ENCODE measurements around the gene CACNA2D3.

DNA sequence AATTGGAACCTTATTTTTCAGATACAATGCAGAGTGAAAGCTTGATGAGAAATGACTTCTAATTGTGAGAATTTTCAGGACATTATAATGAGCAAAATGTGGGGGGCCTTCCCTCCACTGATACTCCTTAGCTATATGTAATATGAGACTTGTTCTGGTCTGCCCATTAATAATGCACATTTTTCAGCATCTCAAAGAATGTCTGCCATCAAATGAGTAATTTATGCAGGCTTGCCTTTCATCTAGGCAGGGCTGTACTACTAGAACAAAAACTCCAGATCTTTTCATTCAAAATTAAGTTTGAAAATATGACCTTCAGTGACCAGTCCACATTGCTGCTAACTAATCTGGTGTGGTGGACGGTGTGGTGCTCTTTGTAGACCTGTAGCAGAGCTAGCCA is 678.1 kb downstream of the CACNA2D3 start:
- no peak for TF ChIP-seq EZH2 (IDR thresholded peaks at IDR 0.05; ENCODE audit: borderline replicate concordance, insufficient read depth, low read length, poor library complexity, severe bottlenecking)
- TF ChIP-seq, protein P1, sequence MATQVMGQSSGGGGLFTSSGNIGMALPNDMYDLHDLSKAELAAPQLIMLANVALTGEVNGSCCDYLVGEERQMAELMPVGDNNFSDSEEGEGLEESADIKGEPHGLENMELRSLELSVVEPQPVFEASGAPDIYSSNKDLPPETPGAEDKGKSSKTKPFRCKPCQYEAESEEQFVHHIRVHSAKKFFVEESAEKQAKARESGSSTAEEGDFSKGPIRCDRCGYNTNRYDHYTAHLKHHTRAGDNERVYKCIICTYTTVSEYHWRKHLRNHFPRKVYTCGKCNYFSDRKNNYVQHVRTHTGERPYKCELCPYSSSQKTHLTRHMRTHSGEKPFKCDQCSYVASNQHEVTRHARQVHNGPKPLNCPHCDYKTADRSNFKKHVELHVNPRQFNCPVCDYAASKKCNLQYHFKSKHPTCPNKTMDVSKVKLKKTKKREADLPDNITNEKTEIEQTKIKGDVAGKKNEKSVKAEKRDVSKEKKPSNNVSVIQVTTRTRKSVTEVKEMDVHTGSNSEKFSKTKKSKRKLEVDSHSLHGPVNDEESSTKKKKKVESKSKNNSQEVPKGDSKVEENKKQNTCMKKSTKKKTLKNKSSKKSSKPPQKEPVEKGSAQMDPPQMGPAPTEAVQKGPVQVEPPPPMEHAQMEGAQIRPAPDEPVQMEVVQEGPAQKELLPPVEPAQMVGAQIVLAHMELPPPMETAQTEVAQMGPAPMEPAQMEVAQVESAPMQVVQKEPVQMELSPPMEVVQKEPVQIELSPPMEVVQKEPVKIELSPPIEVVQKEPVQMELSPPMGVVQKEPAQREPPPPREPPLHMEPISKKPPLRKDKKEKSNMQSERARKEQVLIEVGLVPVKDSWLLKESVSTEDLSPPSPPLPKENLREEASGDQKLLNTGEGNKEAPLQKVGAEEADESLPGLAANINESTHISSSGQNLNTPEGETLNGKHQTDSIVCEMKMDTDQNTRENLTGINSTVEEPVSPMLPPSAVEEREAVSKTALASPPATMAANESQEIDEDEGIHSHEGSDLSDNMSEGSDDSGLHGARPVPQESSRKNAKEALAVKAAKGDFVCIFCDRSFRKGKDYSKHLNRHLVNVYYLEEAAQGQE (IDR thresholded peaks at IDR 0.05; ENCODE audit: borderline replicate concordance): no peak
- no peak for TF ChIP-seq CTCF (IDR thresholded peaks at IDR 0.05; ENCODE audit: poor library complexity, severe bottlenecking)
- TF ChIP-seq POLR2AphosphoS5 (IDR thresholded peaks at IDR 0.05): no peak
- TF ChIP-seq TAF1 (IDR thresholded peaks at IDR 0.05; ENCODE audit: low read depth): no peak
- no peak for TF ChIP-seq RAD21 (conservative IDR thresholded peaks at IDR 0.05)
- no peak for TF ChIP-seq SMC3 (conservative IDR thresholded peaks at IDR 0.05; ENCODE audit: poor library complexity)

Data from neural cell (in vitro differentiated cells).